HFFc6 (cell line): ENCODE data around the gene ACSL6. TPM values are rescaled to one million over a fixed set of nuclear protein-coding genes. Genes with fewer than 3 reads are reported as not detected.

ENCODE experiments used
- DNase-seq: peaks from one replicate; pipeline ENCODE4 v3.0.0-alpha.2; 2018
- H3K27ac Mint-ChIP-seq: 2 replicates; pipeline ENCODE4 v1.8.0; 2020; ENCODE audit warnings: mild to moderate bottlenecking, mixed read lengths
- H3K27me3 Mint-ChIP-seq: 2 replicates; pipeline ENCODE4 v1.8.0; 2021; ENCODE audit warnings: mild to moderate bottlenecking, moderate library complexity, mixed read lengths; ENCODE audit not compliant: insufficient read depth
- H3K36me3 Mint-ChIP-seq: 2 replicates; pipeline ENCODE4 v1.8.0; 2021; ENCODE audit warnings: low read depth, mixed read lengths
- H3K4me1 Mint-ChIP-seq: 2 replicates; pipeline ENCODE4 v1.8.0; 2020; ENCODE audit warnings: low read depth, mixed read lengths
- H3K4me3 Mint-ChIP-seq: 2 replicates; pipeline ENCODE4 v1.8.0; 2020; ENCODE audit warnings: mild to moderate bottlenecking, moderate library complexity, mixed read lengths
- H3K9me3 Mint-ChIP-seq: 2 replicates; pipeline ENCODE4 v1.8.0; 2020; ENCODE audit warnings: mild to moderate bottlenecking, mixed read lengths
- CTCF ChIP-seq: fragments of 200-600 bp; sonication (generic); IDR thresholded peaks from 2 replicates; pipeline ENCODE4 v1.5.0; 2021; ENCODE audit warnings: antibody characterized with exemption, mild to moderate bottlenecking
- total RNA-seq, 6 experiments: library from RNA; stranded (reverse); fragmentation: NEBNext Ultra II Directional; extraction: Animal tissue kit (Norgen Biotek cat#: 25700); gene quantifications; 2 replicates in 1 of 6; 3 replicates in 5 of 6; pipeline ENCODE4 v1.2.3, GENCODE V29; 2021

Gene ACSL6
- total RNA-seq, 6 experiments from 2014 or later = not detected

GRCh38 chr5:131932235-131932634 lies 79.2 kb downstream of the ACSL6 start:
- no peaks in the 10 kb centered on the region; the same call in none of the 2 replicates for H3K27me3 Mint-ChIP-seq
- TF ChIP-seq CTCF = no peak
- H3K27ac Mint-ChIP-seq = no peak overlapping the region
- H3K36me3 Mint-ChIP-seq = no peaks in the 10 kb centered on the region
- peaks cover 19% of the 10 kb centered on the region for H3K9me3 Mint-ChIP-seq
- no peak overlapping the region for H3K4me3 Mint-ChIP-seq
- no peaks in the 10 kb centered on the region for H3K4me1 Mint-ChIP-seq
- no peak for DNase-seq

- TF ChIP-seq CTCF = no peak
- Mint-ChIP-seq H3K27ac (no peak overlapping the region), H3K27me3 (peaks cover 1% of the 10 kb centered on the region; the same call in 1 of the 2 replicates), H3K4me1 (no peaks in the 10 kb centered on the region), H3K36me3 (no peaks in the 10 kb centered on the region), H3K9me3 (peaks cover 27% of the 10 kb centered on the region), H3K4me3 (no peak overlapping the region)
- no peak for DNase-seq
Measured at GRCh38 chr5:131928957-131929356, 82.5 kb downstream of the ACSL6 start.

- Mint-ChIP-seq H3K36me3 (no peaks in the 10 kb centered on the region), H3K27ac (no peak overlapping the region), H3K27me3 (peaks cover 4% of the 10 kb centered on the region; the same call in 1 of the 2 replicates), H3K9me3 (peaks cover 27% of the 10 kb centered on the region), H3K4me3 (no peak overlapping the region), H3K4me1 (no peaks in the 10 kb centered on the region)
- no peak for TF ChIP-seq CTCF
- DNase-seq = no peak
Measured at GRCh38 chr5:131926168-131926567, 85.3 kb downstream of the ACSL6 start.

- no peak for DNase-seq
- no peak for TF ChIP-seq CTCF
Measured at GRCh38 chr5:131916481-131916880, 95.0 kb downstream of the ACSL6 start.

GRCh38 chr5:131914472-131914871 lies 97.0 kb downstream of the ACSL6 start:
- no peaks in the 10 kb centered on the region for H3K9me3 Mint-ChIP-seq
- no peak overlapping the region for H3K27ac Mint-ChIP-seq
- DNase-seq = no peak
- H3K4me1 Mint-ChIP-seq = no peaks in the 10 kb centered on the region
- no peaks in the 10 kb centered on the region for H3K27me3 Mint-ChIP-seq
- no peak for TF ChIP-seq CTCF
- H3K36me3 Mint-ChIP-seq = no peaks in the 10 kb centered on the region
- H3K4me3 Mint-ChIP-seq = no peak overlapping the region

More at GRCh38 chr5:131916481-131916880, 95.0 kb downstream of the ACSL6 start:
- no peaks in the 10 kb centered on the region for H3K36me3 Mint-ChIP-seq
- no peaks in the 10 kb centered on the region for H3K27me3 Mint-ChIP-seq
- no peak overlapping the region for H3K4me3 Mint-ChIP-seq
- no peaks in the 10 kb centered on the region for H3K9me3 Mint-ChIP-seq
- no peaks in the 10 kb centered on the region for H3K4me1 Mint-ChIP-seq
- H3K27ac Mint-ChIP-seq = no peak overlapping the region

- H3K9me3 Mint-ChIP-seq = no peaks in the 10 kb centered on the region
- no peak for TF ChIP-seq CTCF
- no peak for DNase-seq
- no peak overlapping the region for H3K27ac Mint-ChIP-seq
- no peaks in the 10 kb centered on the region for H3K4me1 Mint-ChIP-seq
- no peak overlapping the region for H3K4me3 Mint-ChIP-seq
- no peaks in the 10 kb centered on the region for H3K27me3 Mint-ChIP-seq
- H3K36me3 Mint-ChIP-seq = no peaks in the 10 kb centered on the region
Measured at GRCh38 chr5:131913603-131914002, 97.9 kb downstream of the ACSL6 start.
